ENCODE measurements around the gene RASD1.

GRCh38 chr17:17476865-17477467 is 19.2 kb downstream of the RASD1 start, which contains the start of gene MED9:
- TF ChIP-seq, protein P1, sequence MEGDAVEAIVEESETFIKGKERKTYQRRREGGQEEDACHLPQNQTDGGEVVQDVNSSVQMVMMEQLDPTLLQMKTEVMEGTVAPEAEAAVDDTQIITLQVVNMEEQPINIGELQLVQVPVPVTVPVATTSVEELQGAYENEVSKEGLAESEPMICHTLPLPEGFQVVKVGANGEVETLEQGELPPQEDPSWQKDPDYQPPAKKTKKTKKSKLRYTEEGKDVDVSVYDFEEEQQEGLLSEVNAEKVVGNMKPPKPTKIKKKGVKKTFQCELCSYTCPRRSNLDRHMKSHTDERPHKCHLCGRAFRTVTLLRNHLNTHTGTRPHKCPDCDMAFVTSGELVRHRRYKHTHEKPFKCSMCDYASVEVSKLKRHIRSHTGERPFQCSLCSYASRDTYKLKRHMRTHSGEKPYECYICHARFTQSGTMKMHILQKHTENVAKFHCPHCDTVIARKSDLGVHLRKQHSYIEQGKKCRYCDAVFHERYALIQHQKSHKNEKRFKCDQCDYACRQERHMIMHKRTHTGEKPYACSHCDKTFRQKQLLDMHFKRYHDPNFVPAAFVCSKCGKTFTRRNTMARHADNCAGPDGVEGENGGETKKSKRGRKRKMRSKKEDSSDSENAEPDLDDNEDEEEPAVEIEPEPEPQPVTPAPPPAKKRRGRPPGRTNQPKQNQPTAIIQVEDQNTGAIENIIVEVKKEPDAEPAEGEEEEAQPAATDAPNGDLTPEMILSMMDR (IDR thresholded peaks at IDR 0.05) = peak in 1 of 4 experiments; percentile 24
- TF ChIP-seq POLR2AphosphoS5 (IDR thresholded peaks at IDR 0.05) = peak; percentile 97
- peak; percentile 54 for TF ChIP-seq POLR2A (IDR thresholded peaks at IDR 0.05)
